Left forelimb (tissue), 1 donor: ENCODE measurements around the gene UBE2E2.
"Not testable (repeated sequence)": the region's sequence is repeated elsewhere in the genome, so short reads cannot be mapped to it uniquely, and the experiment has no call there.

Experiments used
- DNase-seq: peaks from one replicate; pipeline ENCODE4 v3.0.0-alpha.2; 2018; ENCODE audit warnings: low spot score

The UBE2E2 gene

DNA sequence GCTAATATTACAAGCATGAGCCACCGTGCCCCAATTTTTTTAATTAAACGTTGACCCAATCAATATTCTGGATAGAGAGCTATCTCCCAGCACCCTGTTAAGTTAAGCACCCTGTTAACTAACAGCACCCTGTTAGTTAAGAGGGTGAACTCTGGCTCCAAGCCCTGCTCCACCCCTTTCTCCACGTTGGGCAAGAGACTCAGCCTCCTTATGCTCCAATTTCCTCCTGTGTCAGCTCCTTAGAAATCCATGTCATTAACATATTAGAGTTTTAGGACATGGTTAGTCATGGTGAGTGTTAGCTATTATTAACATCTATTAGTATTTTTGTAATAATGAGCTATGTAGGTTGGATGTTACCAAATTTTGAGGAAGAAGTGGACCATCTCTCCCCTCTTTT, 385.4 kb downstream of the UBE2E2 start:
- no peak for DNase-seq

DNA sequence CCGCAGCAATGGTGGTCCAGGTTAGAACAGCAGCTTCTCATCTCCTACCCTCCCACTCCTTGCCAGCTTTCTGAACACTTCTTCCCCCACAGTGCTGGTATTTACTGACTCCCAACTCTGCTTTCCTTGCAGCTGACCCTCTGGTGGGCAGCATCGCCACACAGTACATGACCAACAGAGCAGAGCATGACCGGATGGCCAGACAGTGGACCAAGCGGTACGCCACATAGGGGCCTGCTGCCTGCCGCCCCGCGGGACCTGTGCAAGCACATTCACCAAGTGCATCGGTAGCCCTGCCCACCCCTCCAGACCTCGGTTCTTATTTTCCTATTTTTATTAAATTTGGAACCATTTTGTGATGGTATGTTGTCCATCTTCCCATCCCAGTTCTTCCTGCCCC, 386.5 kb downstream of the UBE2E2 start:
- no peak for DNase-seq

GRCh38 chr3:23590424-23591273, 387.5 kb downstream of the UBE2E2 start:
- no peak for DNase-seq

DNA sequence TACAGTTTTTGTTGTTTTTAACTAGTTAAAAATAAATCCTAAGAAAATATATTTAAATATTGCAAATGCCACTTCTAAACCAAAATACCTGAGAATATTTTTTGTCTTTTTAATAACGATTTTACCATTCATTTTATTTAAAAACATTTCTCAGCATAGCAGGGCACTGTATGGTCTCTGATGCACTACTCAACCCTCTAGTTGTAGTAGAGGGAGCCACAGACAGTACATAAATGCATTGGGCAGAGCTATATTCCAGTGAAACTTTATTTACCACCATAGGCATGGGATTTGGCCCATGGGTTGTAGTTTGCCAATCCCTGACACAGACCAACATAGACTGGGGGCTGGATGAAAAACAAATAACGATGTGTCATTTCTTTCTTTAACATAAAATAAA, 388.2 kb downstream of the UBE2E2 start:
- no peak for DNase-seq

GRCh38 chr3:23592961-23593931, 390.1 kb downstream of the UBE2E2 start:
- DNase-seq, result no peak

GRCh38 chr3:23594066-23594465, 390.9 kb downstream of the UBE2E2 start:
- no peak for DNase-seq

DNA sequence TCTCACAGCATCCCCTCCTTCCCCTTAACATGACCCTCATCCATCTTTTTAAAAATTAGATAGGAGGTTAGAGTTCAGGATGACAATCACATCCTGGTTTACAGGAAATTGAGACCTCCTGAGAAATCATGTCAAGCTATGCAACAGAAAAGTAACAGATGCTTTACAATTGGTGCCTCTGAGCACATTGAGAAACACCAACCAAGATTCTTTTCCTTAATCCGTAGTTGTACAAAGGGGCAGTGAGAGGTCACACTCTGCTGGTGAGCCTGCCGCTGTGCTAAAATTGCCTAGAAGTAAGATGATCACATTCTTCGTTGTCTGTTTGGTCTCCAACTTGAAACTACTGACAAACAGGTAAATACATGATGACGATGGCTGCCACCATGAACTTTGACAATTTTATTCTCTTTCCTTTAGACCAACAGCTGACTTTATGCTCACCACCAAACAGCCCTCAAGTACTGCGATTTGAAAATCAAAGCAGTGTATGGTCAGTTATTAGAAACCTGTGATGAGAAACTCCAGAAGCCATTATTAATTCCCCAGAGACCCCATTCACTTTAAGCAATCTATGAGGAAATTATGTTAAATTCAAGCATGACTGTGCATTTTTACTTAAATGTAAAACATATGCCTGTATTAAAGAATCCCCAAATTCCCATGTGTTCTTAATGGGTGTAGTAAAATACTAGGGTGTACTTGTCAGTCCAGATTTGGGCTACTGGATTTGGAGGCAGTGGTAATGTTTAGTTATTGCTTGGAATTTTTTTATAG, 392.0 kb downstream of the UBE2E2 start:
- DNase-seq, result no peak

GRCh38 chr3:23595851-23596250, 392.7 kb downstream of the UBE2E2 start:
- DNase-seq, result no peak

DNA sequence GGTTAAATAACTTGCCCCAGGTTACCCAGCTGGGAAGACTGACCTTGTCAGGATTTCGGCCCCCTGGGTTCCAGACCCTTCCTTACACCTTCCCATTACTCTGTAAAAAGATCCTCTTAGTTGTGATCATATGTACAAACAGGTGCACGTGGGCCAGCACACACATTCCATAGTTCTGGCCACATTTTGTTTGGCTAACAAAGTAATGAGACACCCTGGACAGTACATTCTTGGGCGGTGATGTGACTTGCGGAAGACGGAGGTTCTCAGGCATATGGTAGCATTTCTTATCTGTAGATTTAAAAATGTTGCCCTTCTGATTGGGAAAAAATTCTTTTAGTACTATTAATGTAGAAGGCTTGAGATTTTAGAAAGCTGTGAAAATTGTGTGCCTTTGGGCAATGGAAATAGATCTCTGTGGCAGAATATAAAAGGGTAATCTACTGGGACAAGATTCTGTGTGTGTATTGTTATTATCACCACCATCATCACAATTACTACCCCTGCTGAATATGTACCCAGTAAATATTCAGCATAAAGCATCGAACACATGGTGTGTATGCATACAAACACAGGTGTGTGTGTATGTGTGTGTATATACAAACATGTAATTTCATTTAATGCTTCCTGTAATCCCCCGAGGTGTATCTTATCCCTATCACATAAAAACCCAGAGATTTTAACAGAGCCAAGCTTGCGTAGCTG, 397.2 kb downstream of the UBE2E2 start:
- DNase-seq, result no peak

- DNase-seq, result no peak
Measured at GRCh38 chr3:23601091-23601822, 398.1 kb downstream of the UBE2E2 start.

GRCh38 chr3:23602971-23603370, 399.8 kb downstream of the UBE2E2 start:
- no peak for DNase-seq

GRCh38 chr3:23607184-23607847, 404.2 kb downstream of the UBE2E2 start:
- no peak for DNase-seq

- DNase-seq, result no peak
Measured at GRCh38 chr3:23608650-23609049, 405.5 kb downstream of the UBE2E2 start.

GRCh38 chr3:23611737-23612295, 408.7 kb downstream of the UBE2E2 start:
- DNase-seq, result no peak

DNA sequence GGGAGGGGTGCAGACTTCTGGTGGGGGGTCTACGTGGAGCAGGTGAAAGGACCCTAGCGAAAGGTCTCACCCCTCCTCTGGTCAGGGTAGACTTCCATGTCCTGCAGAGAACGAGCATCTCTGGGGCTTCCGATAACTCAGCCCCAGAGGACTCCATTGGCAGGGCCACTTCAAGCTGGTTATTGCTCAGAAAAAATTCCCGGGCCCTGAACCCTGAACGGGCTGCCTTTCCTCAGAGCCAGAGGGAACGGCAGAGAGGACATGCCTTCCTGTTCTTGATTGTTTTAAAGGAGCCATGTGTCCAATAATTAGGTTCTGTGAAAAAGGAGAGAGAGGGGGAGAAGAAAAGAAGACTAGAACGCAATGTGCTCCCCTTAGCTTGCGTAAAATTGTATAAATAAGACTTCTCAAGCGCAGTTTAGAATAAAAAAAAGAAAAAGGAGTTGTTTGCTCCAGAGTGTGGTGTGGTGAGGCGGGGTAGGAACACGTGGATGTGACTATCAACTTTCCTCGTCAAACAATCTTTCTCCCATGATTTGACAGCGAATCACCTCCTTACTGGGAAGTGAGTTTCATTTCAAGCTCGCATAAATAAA, 409.3 kb downstream of the UBE2E2 start:
- DNase-seq, result no peak

- DNase-seq, result no peak
Measured at GRCh38 chr3:23615068-23615467, 411.9 kb downstream of the UBE2E2 start.

GRCh38 chr3:23618475-23618874, 415.3 kb downstream of the UBE2E2 start:
- DNase-seq, result not testable (repeated sequence)

- no peak for DNase-seq
Measured at GRCh38 chr3:23619705-23620637, 416.8 kb downstream of the UBE2E2 start.
